ENCODE measurements around the gene CIART.

GRCh38 chr1:150321826-150322166 is 39.4 kb downstream of the CIART start:
- TF ChIP-seq TSHZ2 (CRISPR knock-in tag; IDR thresholded peaks at IDR 0.05) (no peak), ZFP3 (CRISPR knock-in tag; IDR thresholded peaks at IDR 0.05) (no peak), BACH2 (CRISPR knock-in tag; IDR thresholded peaks at IDR 0.05; ENCODE audit: borderline replicate concordance) (no peak), ISL1 (CRISPR knock-in tag; IDR thresholded peaks at IDR 0.05) (no peak), RARB (CRISPR knock-in tag; IDR thresholded peaks at IDR 0.05) (no peak), ZNF70 (CRISPR knock-in tag; IDR thresholded peaks at IDR 0.05) (no peak), TOX (CRISPR knock-in tag; IDR thresholded peaks at IDR 0.05; ENCODE audit: borderline replicate concordance) (no peak), ZFP30 (CRISPR knock-in tag; IDR thresholded peaks at IDR 0.05) (no peak), ZC3H10 (CRISPR knock-in tag; IDR thresholded peaks at IDR 0.05) (no peak), TCF4 (CRISPR knock-in tag; IDR thresholded peaks at IDR 0.05; ENCODE audit: borderline replicate concordance) (no peak), CREB5 (CRISPR knock-in tag; IDR thresholded peaks at IDR 0.05; ENCODE audit: low read depth) (no peak), CSRNP3 (CRISPR knock-in tag; IDR thresholded peaks at IDR 0.05) (no peak)
